ENCODE data around the gene COMMD1. TPM values are rescaled to one million over a fixed set of nuclear protein-coding genes. Genes with fewer than 3 reads are reported as not detected.

COMMD1 gene
- polyA plus RNA-seq, 1 of the 3 experiments (the other 2 are of a cell fraction): 32.5 TPM

DNA sequence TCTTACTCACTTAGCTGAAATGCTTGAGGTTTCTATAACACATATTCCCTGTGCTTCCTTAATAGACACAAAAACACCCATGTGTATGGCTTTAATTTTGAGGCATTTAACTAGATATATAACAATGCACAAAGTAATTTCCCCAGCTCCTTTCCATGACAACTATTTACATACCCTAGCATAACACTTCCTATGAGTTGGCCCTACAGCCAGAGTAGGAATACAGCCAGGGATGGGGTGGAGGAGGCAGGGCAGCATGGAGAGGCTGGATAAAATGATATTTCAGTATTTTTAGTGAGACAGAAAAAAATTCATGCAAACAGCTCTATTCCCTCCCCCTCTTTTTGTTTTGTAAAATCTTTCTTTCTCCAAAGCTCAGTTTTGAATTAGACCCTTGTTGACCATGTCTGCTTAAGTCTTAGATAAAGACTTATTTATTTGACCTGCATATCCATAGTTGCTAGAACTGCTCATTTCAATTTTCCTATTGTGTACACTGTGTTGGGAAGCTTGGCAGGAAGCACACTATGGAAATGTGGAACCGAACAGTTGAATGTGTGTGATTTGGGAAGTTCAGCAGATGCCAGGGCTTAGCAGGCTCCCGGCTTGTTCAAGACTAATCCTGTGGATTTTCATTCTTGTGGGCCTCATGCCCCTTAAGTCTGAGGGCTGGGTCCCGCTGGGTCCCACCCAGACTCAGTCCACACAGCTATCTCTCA, 279.2 kb downstream of the COMMD1 start:
- Histone ChIP-seq H3K9me3 (no peaks in the 10 kb centered on the region), H3K4me3 (ENCODE audit: low read depth in 2 of 2, low read length in 1 of 2) (no peak overlapping the region), H3K9ac (no peak overlapping the region), H4K20me1 (ENCODE audit: insufficient read depth) (no peaks in the 10 kb centered on the region), H3K27me3 (ENCODE audit: insufficient read depth) (no peaks in the 10 kb centered on the region), H3F3A (replicated peaks; ENCODE audit: insufficient read depth) (no peaks in the 10 kb centered on the region), H2AFZ (ENCODE audit: low read depth) (no peak overlapping the region), H3K79me2 (ENCODE audit: insufficient read depth) (no peaks in the 10 kb centered on the region), H3K9me2 (no peaks in the 10 kb centered on the region), H3K36me3 (replicated peaks in 1 of 2; ENCODE audit: control insufficient read depth in 1 of 2, insufficient read depth in 2 of 2, low read length in 1 of 2) (no peaks in the 10 kb centered on the region), H3K4me2 (no peak overlapping the region), H3K27ac (ENCODE audit: low read depth in 2 of 2, low read length in 1 of 2) (no peak overlapping the region), H3K4me1 (ENCODE audit: control insufficient read depth in 1 of 2, insufficient read depth in 2 of 2, low read depth in 1 of 2, low read length in 1 of 2) (no peaks in the 10 kb centered on the region)
- ChIA-PET CTCF (interaction anchor here (1.1 kb wide), 1 partner anchor 27 kb away, joined by 3 read pairs; no protein-coding TSS in a partner anchor), POLR2A (interaction anchor here (0.6 kb wide), 1 partner anchor 137 kb away, joined by 3 read pairs; no protein-coding TSS in a partner anchor)
- TF ChIP-seq YY1 (IDR thresholded peaks at IDR 0.05; ENCODE audit: low read depth): no peak
- no peak for TF ChIP-seq TEAD4 (IDR thresholded peaks at IDR 0.05; ENCODE audit: borderline replicate concordance, insufficient read depth)
- no peak for TF ChIP-seq RCOR1 (IDR thresholded peaks at IDR 0.05; ENCODE audit: low read length)
- no peak for TF ChIP-seq FOXM1 (IDR thresholded peaks at IDR 0.05; ENCODE audit: low read depth)
- TF ChIP-seq RAD21 (IDR thresholded peaks at IDR 0.05; ENCODE audit: low read length): no peak
- TF ChIP-seq GATA2 (CRISPR knock-in tag; IDR thresholded peaks at IDR 0.05): no peak
- no peak for TF ChIP-seq NRF1 (IDR thresholded peaks at IDR 0.05; ENCODE audit: low read depth, low read length)
- no peak for TF ChIP-seq REST (IDR thresholded peaks at IDR 0.05; ENCODE audit: low read depth, low read length)
- WGBS (ENCODE audit: low lambda C conversion rate): 66% methylated on average over 2 of the region's 3 CpGs
- DNase-seq: no peak

Small RNAs within 50 kb of the gene (small RNA-seq; reads per million reads assigned to genes)
- gene RF00019: 0 reads per million in 7 experiments

Other genes starting within 250 kb of the COMMD1 start
- gene FAM161A, start 51.6 kb upstream of the COMMD1 start, polyA plus RNA-seq (2012; rRNA removed): 0.90 and 1.2 TPM in 2 replicates
- gene CCT4, start 17.0 kb upstream of the COMMD1 start, polyA plus RNA-seq (2012; rRNA removed): 75.0 and 75.1 TPM in 2 replicates